Ovary (tissue), 9 donors: ENCODE data around the gene CCDC154. TPM values are rescaled to one million over a fixed set of nuclear protein-coding genes. Genes with fewer than 3 reads are reported as not detected.

Experiments
- DNase-seq, 5 donors: peaks; one replicate each; pipeline ENCODE4 v3.0.0-alpha.2; 2019 to 2020
- H3K27ac ChIP-seq, 2 donors: fragments of 200-600 bp; one replicate each; pipeline versions ENCODE4 v1.5.1 to v1.8.0; 2019 to 2022
- H3K27me3 ChIP-seq: fragments of 200-600 bp; one replicate; pipeline ENCODE4 v1.8.0; 2022
- H3K36me3 ChIP-seq: fragments of 200-600 bp; sonication (generic); one replicate; pipeline ENCODE4 v1.5.1; 2019
- H3K4me1 ChIP-seq: one replicate; pipeline ENCODE4 v1.8.1; 2013; ENCODE audit warnings: mild to moderate bottlenecking, moderate library complexity; ENCODE audit not compliant: insufficient read depth
- H3K4me3 ChIP-seq: fragments of 200-600 bp; sonication (generic); one replicate; pipeline ENCODE4 v1.5.1; 2017
- H3K9me3 ChIP-seq, 2 donors: fragments of 200-600 bp in 1 of 2; sonication (generic) in 1 of 2; one replicate each; pipeline versions ENCODE4 v1.5.1 to v1.8.1; 2013 to 2019; ENCODE audit warnings: mild to moderate bottlenecking in 1 of 2, moderate library complexity in 1 of 2
- EP300 ChIP-seq: sonication (generic); formaldehyde crosslinking; IDR thresholded peaks from one replicate; pipeline ENCODE4 v1.6.1; 2017; ENCODE audit warnings: antibody characterized with exemption
- POLR2A ChIP-seq: fragments of 450-650 bp; IDR thresholded peaks from one replicate; pipeline ENCODE4 v1.6.1; 2017; ENCODE audit warnings: antibody characterized with exemption, mild to moderate bottlenecking, moderate library complexity
- WGBS, 3 donors: extraction: QIAGEN DNeasy Blood & Tissue Kit in 1 of 3; methylation state at CpG; one replicate each; pipeline versions ENCODE4 v1.1.5 to v1.1.7; 2013 to 2017; 5-methylcytosine and 5-hydroxymethylcytosine counted together
- intact Hi-C, 4 donors: fragments of 100-400 bp; cut with DNase I; formaldehyde crosslinking; loops; one replicate each; pipeline versions ENCODE4 v1.11.0 to v1.15.1; 2022 to 2023
- polyA plus RNA-seq, 2 donors: library from polyadenylated mRNA; stranded (reverse); fragments of 200-250 nt in 1 of 2; fragments of 350-450 nt in 1 of 2; fragmentation: Illumina TruSeq in 1 of 2; extraction: RNeasy Lipid Tissue Mini Kit (QIAGEN cat#74804) in 1 of 2; gene quantifications; one replicate each; pipeline ENCODE4 v1.2.3, GENCODE V29; 2013 to 2014
- total RNA-seq, 7 donors: library from RNA; depleted of rRNA in 2 of 7; stranded (reverse); fragments of >200 nt in 2 of 7; fragmentation: NEBNext Ultra II Directional in 3 of 7; extraction: Animal tissue kit (Norgen Biotek cat#: 25700) in 3 of 7; gene quantifications; one replicate each; pipeline versions ENCODE4 v1.1.0 to v1.2.4, GENCODE V29; 2016 to 2023
- TF ChIP-seq, protein P1 (sequence below), 3 donors: fragments of 450-650 bp in 2 of 3; fragments of 200-600 bp in 1 of 3; IDR thresholded peaks; one replicate each; pipeline versions ENCODE4 v1.5.1 to v1.8.0; 2016 to 2022; ENCODE audit warnings: antibody characterized with exemption in 3 of 3, mild to moderate bottlenecking in 1 of 3
- donor health status: DM: no; HTN: no; CAD: no; lungs with moderate emphysema.
- donor health status: DM: no; HTN: no; CAD: no.
- donor health status: Bipolar disorder and iron deficiency.
- donor health status: DM: yes; HTN: yes; CAD: no.
- donor health status: DM: no; HTN: no; CAD: no.
- donor health status: DM: yes; HTN: yes; CAD: no.

CCDC154 gene
- total and polyA plus RNA-seq, 9 donors = 1.1 to 3.5 (median 1.7) TPM; not detected in 1

DNA sequence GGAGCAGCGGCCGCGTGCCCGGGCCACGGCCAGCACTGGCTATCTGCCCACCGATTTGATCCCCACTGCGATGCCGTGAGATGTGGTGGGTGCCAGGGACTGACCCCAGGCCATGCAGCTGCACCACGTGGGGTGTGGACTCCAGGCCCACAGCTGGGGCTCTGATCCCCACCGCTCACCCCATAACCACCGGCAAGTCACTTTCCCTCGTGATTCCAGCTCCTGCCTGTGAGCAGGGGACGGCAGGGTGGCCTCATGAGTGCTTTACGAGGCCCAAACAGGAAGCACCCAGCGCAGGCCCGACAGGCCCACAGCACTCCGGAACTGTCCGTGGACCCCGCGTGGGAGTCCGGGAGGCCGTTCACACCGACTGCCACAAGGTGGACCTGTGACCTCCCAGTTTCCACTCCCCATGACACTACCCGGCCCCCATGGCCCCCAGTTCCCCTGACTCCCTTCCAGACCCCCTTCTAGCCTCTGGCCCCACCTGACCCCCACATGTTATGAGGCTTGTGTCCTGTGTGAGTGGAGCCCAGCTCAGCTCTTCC is 43.8 kb upstream of the CCDC154 start:
- H3K27me3 ChIP-seq = no peaks in the 10 kb centered on the region
- WGBS, 3 donors = 77 to 88% (median 84%) methylated on average over 24 of the region's 24 CpGs
- H3K36me3 ChIP-seq = no peaks in the 10 kb centered on the region
- intact Hi-C loops = no loop called here
- H3K4me3 ChIP-seq = no peak overlapping the region
- DNase-seq = no peak
- peaks cover 2% of the 10 kb centered on the region for H3K4me1 ChIP-seq
- TF ChIP-seq EP300 (no peak), POLR2A (no peak)
- TF ChIP-seq, protein P1, sequence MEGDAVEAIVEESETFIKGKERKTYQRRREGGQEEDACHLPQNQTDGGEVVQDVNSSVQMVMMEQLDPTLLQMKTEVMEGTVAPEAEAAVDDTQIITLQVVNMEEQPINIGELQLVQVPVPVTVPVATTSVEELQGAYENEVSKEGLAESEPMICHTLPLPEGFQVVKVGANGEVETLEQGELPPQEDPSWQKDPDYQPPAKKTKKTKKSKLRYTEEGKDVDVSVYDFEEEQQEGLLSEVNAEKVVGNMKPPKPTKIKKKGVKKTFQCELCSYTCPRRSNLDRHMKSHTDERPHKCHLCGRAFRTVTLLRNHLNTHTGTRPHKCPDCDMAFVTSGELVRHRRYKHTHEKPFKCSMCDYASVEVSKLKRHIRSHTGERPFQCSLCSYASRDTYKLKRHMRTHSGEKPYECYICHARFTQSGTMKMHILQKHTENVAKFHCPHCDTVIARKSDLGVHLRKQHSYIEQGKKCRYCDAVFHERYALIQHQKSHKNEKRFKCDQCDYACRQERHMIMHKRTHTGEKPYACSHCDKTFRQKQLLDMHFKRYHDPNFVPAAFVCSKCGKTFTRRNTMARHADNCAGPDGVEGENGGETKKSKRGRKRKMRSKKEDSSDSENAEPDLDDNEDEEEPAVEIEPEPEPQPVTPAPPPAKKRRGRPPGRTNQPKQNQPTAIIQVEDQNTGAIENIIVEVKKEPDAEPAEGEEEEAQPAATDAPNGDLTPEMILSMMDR (IDR thresholded peaks at IDR 0.05) = no peak
- H3K27ac ChIP-seq = no peak overlapping the region
- H3K9me3 ChIP-seq = no peaks in the 10 kb centered on the region

DNA sequence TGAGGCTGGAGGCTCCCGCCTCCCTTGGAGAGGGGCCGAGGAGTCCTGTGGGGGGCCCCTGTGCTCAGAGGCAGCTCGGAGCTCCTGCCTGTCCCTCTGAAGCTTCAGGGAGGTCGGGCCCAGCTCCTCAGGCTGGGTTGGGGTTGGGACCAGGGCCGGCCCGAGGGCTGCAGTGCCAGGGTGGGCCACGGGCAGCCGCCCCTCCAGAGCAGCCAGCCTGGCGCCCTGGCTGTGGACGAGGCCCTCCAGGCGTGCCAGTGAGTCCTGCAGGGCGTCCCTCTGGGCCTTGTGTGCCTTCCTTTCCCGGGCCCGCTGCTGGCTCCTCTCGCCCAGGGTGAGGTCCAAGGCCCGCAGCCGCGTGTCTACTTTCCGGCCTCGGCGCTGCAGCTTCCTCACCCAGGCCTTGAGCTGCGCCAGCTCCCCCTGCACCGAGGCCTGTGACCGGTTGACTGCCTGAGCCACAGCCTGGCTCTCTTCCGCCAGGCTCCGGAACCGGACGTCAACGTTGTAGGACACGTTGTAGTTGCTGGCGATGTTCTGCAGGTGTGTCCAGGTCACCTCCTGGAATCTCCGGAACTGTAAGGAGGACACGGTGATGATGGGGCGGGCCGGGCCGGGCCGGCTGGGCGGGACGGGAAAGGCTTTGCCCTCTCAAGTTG is 43.2 kb upstream of the CCDC154 start:
- intact Hi-C loops = no loop called here
- Histone ChIP-seq H3K27me3 (no peaks in the 10 kb centered on the region), H3K36me3 (no peaks in the 10 kb centered on the region), H3K4me3 (no peak overlapping the region), H3K4me1 (no peaks in the 10 kb centered on the region), H3K27ac (no peak overlapping the region), H3K9me3 (no peaks in the 10 kb centered on the region)
- TF ChIP-seq POLR2A (no peak), EP300 (no peak)
- TF ChIP-seq, protein P1 (IDR thresholded peaks at IDR 0.05) = no peak
- no peak for DNase-seq
- 84 to 90% (median 88%) methylated on average over 32 to 39 of the region's 39 CpGs for whole genome bisulfite sequencing, 3 donors

DNA sequence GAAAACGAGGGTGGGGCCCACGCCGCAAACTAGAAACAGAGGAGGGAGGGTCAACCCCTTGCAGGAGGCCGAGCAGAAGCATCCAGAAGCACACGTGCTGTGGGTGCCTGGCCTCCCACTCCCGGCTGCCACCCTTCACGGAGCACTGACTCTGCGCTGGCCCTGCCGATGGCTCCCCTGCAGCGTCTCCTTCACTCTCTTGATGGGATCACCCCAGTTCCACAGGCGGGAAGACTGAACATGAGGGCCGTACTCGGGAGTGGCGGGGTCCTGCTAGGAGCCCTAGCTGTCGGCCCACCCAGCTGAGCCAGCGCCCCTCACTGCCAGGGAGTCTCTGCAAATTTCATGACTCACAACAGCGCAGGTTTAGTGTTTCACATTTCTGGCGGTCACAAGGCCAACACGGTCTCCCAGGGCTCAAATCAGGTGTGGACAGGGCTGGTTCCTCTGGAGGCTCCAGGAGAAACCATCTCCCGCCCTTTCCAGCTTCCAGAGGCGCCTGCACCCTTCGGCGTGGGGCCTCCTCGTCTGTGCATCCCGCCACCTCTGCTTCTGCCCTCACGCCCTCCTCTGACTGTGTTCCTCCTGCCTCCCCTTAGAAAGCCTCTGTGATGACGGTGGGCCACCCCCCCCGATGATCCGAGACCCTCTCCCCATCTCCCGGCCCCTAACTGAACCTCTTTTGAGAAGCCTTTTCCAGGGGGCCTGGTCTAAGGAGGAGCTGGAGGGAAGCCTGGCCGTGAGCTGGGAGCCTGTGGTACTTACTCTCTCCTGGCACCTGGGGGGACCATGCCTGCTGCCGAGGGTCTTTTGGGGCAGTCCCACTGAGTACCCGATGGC is 42.4 kb upstream of the CCDC154 start:
- Histone ChIP-seq H3K4me3 (no peak overlapping the region), H3K27me3 (no peaks in the 10 kb centered on the region), H3K4me1 (no peaks in the 10 kb centered on the region), H3K36me3 (no peaks in the 10 kb centered on the region), H3K27ac (no peak overlapping the region), H3K9me3 (no peaks in the 10 kb centered on the region)
- whole genome bisulfite sequencing, 3 donors = 77 to 83% (median 80%) methylated on average over 33 of the region's 33 CpGs
- intact Hi-C loops = no loop called here
- no peak for DNase-seq
- no peak for TF ChIP-seq POLR2A
- TF ChIP-seq, protein P1 (IDR thresholded peaks at IDR 0.05) = no peak

DNA sequence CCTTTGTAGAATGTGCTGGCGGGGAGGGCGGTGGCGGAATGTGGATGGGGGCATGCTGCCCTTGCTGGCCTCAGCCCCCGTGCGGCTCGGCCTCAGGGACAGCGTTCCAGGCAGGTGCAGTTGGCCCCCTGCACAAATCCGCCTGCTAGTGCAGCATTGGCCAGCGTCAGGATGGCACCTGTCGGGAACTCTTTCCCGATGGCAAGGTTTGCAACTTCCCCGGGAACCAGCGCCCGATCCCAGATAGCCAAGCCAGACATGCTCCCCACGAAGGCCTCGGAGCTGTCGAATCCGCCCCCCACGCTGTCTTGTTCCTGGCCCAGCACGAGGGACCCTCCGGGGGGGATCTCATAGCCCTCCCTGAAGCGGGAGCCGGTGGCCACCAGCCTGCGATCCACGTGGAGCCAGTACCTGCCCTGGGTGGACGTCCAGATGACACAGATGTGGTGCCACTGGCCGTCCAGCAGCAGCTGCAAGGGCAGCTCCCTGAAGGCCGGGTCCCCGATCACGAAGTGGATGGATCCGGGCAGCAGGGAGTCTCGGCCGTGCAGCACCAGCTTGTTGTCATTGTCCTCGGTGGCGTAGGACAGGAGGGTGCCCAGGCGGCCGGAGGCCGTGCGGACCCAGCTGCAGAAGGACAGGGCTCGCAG is 41.6 kb upstream of the CCDC154 start:
- no peaks in the 10 kb centered on the region for H3K4me1 ChIP-seq
- no peak overlapping the region for H3K27ac ChIP-seq
- TF ChIP-seq EP300 (no peak), POLR2A (no peak)
- TF ChIP-seq, protein P1 (IDR thresholded peaks at IDR 0.05) = no peak
- H3K4me3 ChIP-seq = no peak overlapping the region
- H3K9me3 ChIP-seq = no peaks in the 10 kb centered on the region
- no peaks in the 10 kb centered on the region for H3K36me3 ChIP-seq
- no peak for DNase-seq
- no peaks in the 10 kb centered on the region for H3K27me3 ChIP-seq
- 89 to 90% (median 90%) methylated on average over 38 to 40 of the region's 40 CpGs for WGBS, 3 donors
- intact Hi-C loops = no loop called here
